ENCODE results near the gene UBC.
"Not testable (repeated sequence)": the region's sequence is repeated elsewhere in the genome, so short reads cannot be mapped to it uniquely, and the experiment has no call there.

DNA sequence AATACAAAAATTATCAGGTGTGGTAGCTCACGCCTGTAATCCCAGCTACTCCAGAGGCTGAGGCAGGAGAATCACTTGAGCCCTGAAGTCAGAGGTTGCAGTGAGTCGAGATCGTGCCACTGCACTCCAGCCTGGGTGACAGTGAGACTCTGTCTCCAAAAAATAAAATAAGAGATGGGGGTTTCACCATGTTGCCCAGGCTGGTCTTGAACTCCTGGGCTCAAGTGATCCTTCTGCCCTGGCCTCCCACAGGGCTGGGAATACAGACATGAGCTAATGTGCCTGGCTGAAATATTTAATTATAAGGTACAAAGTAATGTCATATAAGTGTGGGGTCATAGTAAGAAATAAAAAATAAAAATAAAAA, 4.2 kb upstream of the UBC start:
- TF ChIP-seq POLR2A, SPI1 (IDR thresholded peaks at IDR 0.05; ENCODE audit: low read depth, low read length): not testable (repeated sequence)

Measured in GM12891 (cell line).